HG02642 (cell line): ENCODE results near the gene PFN2.

ENCODE experiments used
- ATAC-seq: cut with Tn5 transposase; IDR thresholded peaks from one replicate; pipeline ENCODE4 v1.9.1; 2021; ENCODE audit warnings: mild to moderate bottlenecking; ENCODE audit not compliant: unreplicated experiment, poor library complexity

The PFN2 gene

GRCh38 chr3:149933858-149934257 lies 36.8 kb downstream of the PFN2 start:
- ATAC-seq = peak; percentile 70

- no peak for ATAC-seq
These were observed 37.7 kb downstream of the PFN2 start for GRCh38 chr3:149933008-149933407.

- ATAC-seq = no peak
These were observed 50.6 kb downstream of the PFN2 start for GRCh38 chr3:149920119-149920518.

GRCh38 chr3:149919509-149919908 lies 51.2 kb downstream of the PFN2 start:
- ATAC-seq = no peak

GRCh38 chr3:149917124-149917667 lies 53.5 kb downstream of the PFN2 start:
- no peak for ATAC-seq
